Measurements from ENCODE around the gene IKZF2.
A peak's percentile ranks its signal among the peaks of the same experiment; 100 is the strongest.

IKZF2 gene

DNA sequence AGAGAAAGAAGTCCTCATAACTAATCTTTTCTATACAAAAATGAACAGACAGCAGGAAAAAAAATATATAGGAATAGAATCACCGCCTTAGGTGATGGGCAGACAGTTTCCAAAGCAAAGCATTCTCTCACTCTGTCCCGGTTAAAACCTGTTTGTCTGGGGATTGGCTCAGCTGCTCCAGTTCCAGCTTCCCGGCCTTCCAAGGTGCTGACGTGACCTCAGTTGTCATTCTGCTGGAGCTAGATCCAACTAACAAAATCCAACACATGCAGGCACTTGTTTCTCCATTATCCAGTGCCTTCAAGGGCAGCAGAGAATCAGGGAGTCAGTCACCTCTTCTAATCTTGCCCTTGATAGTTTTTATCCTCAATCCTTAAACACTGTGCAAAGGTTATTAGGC lies 52.8 kb downstream of the IKZF2 start:
- no peak for DNase-seq

- DNase-seq = no peak
These were observed 59.6 kb downstream of the IKZF2 start for GRCh38 chr2:213091765-213092164.

- no peak for DNase-seq
These were observed 60.6 kb downstream of the IKZF2 start for GRCh38 chr2:213090772-213091171.

DNA sequence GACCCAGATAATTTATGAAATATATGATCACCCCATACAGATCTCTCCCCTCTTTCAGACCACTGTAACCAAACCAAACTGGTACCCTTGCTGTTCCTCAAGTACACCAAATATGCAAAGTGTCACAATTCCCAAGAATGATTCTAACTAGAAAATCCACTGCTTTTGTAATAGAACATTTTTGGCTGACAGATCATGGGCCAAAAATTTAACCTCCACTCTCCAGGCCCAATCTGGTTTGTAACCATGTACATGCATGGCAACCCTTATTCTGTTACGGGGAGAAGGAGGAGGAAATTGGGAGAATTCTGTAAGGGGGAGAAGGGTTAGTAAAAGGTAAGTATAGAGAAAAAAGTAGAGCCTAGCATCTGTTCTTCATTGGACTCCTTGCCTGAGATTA lies 62.0 kb downstream of the IKZF2 start:
- DNase-seq = no peak

- DNase-seq = no peak
These were observed 64.4 kb downstream of the IKZF2 start for GRCh38 chr2:213087040-213087439.

- DNase-seq = no peak
These were observed 64.8 kb downstream of the IKZF2 start for GRCh38 chr2:213086571-213086970.

- no peak for DNase-seq
These were observed 65.4 kb downstream of the IKZF2 start for GRCh38 chr2:213086050-213086449.

DNA sequence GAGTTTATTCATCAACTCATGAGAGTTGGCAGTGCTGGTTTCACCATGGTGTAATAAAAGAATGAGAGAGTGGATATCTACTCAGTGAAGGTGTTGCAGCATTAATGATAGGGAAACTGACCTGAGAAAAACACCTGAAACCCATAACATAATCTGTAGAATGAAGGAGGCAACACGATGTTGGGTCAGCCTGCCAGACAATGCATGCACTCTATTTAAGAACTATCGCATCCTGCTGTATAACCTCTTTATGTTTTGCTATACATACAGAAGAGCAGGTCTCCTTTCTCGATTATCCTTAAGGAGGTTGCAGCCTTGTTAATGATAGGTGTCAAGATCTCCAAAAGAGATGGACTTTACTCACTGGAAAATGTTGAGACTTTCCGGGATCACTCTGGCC lies 65.9 kb downstream of the IKZF2 start:
- DNase-seq = no peak

DNA sequence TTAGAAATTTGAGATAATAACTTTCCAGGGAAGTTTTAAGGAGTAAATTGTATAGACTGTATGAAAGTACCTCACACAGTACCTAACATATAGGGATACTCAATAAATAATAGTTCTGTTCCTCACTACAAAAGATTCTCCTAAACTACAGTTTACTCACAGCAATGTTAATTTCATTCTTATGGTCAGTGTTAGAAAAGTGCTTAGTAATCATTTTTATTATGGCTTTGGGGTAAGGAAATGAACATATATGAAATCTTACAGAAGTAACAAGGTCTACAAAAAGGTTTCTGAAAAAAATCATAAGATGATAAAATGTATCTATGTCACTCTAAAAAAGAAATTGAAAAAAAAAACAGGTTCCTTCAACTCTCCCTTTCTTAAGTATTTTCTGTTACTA lies 67.2 kb downstream of the IKZF2 start:
- DNase-seq = no peak

GRCh38 chr2:213080969-213081617 lies 70.3 kb downstream of the IKZF2 start:
- no peak for DNase-seq

DNA sequence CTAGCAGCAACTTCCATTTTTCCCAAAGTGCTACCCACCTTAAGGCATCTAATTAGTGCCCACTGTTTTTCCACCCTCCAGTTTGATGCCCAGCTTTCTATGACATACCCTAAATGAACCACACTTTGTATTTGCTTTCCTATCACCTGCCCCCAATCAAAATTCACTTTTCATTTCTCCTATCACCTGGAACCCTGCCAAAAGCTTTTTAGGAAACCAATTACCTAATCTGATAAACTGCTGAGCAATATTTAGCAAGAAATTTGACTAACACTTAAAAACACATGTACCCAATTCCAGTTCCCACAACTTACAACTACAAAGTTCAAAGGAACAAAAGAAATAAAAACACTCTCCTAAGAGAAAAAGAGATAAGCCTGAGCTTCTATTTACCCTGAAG lies 71.7 kb downstream of the IKZF2 start:
- no peak for DNase-seq

- no peak for DNase-seq
These were observed 72.7 kb downstream of the IKZF2 start for GRCh38 chr2:213078686-213079085.

DNA sequence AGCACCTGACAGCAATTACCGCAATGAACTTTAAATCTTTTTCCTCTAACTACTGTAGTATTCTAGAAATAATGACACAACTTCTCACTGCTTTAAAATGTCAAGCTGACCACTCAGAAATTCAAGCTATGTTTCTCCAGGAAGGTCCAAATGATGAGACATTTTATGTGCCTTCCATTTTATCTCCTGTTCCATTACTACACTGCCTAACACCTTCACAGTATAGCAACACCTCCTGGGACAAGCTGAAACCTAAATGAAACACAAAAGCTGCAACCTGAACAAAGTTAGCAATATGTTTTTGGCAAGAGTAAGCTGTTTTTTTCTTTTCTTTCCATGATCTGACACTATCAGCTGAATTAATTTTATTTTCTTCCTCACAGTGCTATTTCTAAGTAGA lies 81.9 kb downstream of the IKZF2 start:
- DNase-seq = no peak

- no peak for DNase-seq
These were observed 82.6 kb downstream of the IKZF2 start for GRCh38 chr2:213068676-213069359.

DNA sequence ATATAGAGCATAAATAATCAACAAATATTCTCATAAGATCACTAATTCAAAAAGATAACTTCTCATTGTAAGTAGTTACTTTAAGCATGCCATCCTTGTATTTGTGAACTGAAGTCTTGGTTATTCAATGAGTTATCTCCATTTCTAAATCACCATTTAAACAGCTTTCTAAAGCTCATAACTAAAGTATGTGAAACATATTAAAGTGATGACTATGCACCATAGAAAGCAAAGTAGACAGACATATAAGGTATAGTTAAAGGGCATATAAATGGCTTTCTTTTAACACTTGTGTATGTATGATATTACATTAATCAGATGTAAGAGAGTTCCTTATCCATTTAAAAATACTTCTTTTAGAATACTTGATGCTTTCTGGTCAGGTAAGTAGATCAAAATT lies 83.5 kb downstream of the IKZF2 start:
- no peak for DNase-seq

DNA sequence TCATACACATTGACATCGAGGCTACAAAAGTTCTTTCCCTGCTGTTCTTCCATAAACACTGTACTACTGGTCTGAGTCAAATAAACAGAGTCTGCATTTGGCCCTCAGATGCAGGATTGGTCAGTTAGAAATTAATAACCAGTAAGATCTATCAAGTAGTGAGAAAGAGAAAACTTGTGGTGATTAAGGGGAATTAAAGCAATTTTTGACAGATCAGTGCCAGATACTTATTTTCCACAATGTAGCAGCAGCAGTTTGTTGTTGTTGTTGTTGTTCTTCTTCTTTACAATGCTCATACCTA lies 85.0 kb downstream of the IKZF2 start:
- no peak for DNase-seq

DNA sequence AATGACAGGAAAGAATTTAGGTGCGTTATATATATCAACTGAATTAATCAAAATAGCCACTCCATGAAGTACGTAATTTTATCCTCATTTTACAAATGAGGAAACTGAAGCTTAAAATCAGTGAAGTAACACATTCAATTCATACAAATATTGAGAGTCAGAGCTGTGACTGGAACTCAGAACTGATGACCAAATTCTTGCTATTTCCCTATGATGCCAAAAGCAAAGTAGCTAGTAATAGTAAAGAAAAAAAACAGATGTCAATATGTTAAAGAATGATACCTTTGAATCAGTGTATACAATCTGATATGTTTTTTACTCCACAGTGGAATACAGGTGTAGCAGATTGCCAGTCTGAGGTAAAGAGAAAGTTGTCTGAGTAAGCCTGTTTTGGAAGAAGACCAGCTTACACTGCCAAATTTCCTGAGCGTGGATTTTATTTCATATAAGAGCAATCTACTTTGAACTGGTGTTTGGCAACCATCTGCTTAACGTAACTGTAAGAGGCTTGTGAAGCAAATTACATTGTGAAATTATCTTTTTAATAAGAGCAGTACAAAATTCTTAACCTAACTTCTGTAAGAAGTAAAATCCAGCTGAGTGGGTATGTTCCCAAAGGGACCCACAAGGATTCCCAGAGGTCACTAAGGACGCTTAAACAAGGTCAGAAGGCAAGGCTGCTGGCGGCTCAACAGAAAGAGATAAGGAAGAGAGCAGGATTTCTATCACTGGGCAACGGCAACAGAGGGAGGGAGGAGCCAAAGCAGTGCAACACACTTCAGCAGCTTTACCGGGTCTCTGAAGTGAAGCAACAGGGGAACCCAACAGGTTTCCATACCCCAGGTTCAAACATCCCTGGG lies 85.6 kb downstream of the IKZF2 start:
- DNase-seq = no peak

DNA sequence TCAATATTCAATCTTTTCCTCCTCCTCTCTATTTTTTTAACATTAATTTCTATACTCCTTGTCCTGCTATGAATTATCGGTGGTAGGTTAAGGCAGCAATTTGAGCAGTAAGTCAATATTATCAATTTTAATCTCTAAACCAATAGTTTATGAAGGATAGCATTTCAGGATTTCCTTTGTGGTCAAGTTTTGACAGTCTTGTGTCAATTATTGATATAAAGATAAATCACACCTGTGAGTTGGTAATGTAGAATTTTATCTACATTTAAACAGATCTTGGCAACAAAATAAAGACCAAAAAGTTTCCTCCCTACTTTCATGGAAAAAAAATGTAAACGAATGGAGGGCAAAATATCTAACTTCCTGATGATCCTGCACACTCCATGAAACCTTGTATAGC lies 87.3 kb downstream of the IKZF2 start:
- DNase-seq = no peak

DNA sequence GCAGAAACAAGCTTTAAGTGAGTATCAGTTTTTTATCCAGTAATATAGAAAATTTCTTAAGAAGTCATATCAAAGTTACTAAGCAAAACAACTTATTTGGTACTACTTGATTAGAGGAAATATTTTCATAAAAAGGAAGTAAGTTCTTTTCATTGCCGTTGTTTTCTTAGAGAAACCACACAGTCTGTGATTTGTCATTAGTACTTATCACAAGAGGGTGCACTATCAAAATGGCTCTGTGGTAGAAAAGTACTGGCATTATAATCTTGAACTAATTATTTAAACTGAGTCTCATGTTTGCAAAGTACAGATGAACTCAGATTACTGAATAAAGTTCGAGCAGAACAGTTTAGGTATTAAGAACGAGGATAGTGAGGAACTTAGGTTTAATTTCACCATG lies 93.4 kb downstream of the IKZF2 start:
- no peak for DNase-seq

- peak in 1 of 14 donors; percentile 36 for DNase-seq
These were observed 105.0 kb downstream of the IKZF2 start for GRCh38 chr2:213046431-213046830.

DNA sequence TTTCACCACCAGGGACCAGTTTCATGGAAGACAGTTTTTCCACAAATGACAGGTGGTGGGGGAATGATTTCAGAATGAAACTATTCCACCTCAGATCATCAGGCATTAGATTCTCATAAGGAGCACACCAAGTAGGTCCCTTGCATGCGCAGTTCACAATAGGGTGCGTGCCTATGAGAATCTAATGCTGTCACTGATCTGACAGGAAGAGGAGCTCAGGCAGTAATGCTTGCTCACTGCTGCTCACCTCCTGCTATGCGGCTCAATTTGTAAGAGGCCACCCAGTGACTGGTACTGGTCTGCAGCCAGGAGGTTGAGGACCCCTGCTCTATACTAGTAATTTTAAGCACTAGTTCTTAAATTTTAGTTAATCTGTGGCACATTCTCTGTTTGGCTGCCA lies 107.8 kb downstream of the IKZF2 start:
- DNase-seq = no peak

GRCh38 chr2:213042262-213042661 lies 109.2 kb downstream of the IKZF2 start:
- DNase-seq = no peak

DNA sequence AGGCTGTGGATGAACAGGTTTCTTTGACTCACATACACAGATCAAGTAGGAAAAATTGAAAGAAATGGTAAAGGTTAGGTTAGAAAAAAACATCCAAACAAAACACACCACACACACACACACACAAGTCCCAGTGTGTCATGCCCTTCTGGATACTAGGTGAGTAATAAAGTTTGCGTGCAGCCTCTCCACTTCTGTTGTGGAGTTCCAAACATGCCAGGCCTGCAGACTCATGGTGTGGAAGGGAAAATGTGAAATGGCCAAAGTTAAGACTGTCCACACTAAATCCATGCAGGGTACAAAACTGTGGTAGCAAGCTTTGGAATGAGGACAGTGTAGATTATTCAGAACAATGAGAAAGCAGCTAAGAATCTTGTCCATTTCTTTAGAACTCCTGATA lies 114.6 kb downstream of the IKZF2 start:
- no peak for DNase-seq

GRCh38 chr2:213034585-213034984 lies 116.8 kb downstream of the IKZF2 start:
- DNase-seq = no peak

All from C1 segment of cervical spinal cord (tissue), 14 donors.